ENCODE results near the gene DCAF7. TPM values are rescaled to one million over a fixed set of nuclear protein-coding genes. Genes with fewer than 3 reads are reported as not detected.

Gene DCAF7
- total RNA-seq, 2 donors from 2014 or later: 29.2 to 29.5 TPM

DNA sequence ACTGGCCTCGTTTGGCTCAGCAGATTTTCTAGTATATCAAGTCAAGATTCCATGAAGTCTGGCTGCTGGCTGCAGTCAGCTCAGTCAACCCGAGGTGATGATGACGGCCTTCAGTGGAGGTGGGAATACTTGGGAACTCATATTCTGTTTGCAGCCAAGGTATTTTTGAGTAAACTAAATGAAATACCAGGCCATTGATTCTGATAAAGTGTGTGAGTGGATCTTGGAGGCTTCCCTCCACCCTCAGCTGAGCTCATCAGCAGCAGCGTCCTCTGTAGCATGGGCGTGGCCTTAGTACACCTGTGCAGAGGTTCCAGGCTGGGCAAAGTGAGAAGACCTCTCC is 28.5 kb downstream of the DCAF7 start:
- no peaks in the 10 kb centered on the region for H3K4me1 ChIP-seq (ENCODE audit: control insufficient read depth in 1 of 2, low read depth in 2 of 2)
- H3K27ac ChIP-seq: no peak overlapping the region
- no peak for DNase-seq (ENCODE audit: low spot score)
- ATAC-seq (ENCODE audit: insufficient number of reproducible peaks, low FRiP score, low read depth): no peak
- peaks cover 31% of the 10 kb centered on the region for H3K36me3 ChIP-seq
- no peaks in the 10 kb centered on the region for H3K27me3 ChIP-seq (replicated peaks; ENCODE audit: insufficient read depth)
- H3K9me3 ChIP-seq: no peaks in the 10 kb centered on the region
- TF ChIP-seq, protein P1, sequence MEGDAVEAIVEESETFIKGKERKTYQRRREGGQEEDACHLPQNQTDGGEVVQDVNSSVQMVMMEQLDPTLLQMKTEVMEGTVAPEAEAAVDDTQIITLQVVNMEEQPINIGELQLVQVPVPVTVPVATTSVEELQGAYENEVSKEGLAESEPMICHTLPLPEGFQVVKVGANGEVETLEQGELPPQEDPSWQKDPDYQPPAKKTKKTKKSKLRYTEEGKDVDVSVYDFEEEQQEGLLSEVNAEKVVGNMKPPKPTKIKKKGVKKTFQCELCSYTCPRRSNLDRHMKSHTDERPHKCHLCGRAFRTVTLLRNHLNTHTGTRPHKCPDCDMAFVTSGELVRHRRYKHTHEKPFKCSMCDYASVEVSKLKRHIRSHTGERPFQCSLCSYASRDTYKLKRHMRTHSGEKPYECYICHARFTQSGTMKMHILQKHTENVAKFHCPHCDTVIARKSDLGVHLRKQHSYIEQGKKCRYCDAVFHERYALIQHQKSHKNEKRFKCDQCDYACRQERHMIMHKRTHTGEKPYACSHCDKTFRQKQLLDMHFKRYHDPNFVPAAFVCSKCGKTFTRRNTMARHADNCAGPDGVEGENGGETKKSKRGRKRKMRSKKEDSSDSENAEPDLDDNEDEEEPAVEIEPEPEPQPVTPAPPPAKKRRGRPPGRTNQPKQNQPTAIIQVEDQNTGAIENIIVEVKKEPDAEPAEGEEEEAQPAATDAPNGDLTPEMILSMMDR (IDR thresholded peaks at IDR 0.05): no peak
- H3K4me3 ChIP-seq: no peak overlapping the region

DNA sequence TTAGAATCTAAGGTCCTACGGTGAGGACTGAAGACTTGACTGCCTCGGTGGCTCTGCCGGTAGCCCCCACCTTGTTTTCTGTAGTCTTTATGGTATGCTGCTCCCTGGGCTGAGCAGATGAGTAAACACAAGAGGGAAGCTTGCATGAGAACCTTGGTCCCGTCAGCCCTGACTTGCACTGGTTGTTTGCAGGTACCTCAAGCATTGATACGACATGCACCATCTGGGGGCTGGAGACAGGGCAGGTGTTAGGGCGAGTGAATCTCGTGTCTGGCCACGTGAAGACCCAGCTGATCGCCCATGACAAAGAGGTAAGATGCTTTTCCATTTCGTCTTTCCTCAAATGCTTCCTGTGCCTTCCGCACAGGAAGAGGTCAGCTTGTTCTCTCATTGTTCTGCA is 29.4 kb downstream of the DCAF7 start:
- H3K27me3 ChIP-seq (replicated peaks; ENCODE audit: insufficient read depth): no peaks in the 10 kb centered on the region
- no peak for ATAC-seq (ENCODE audit: insufficient number of reproducible peaks, low FRiP score, low read depth)
- TF ChIP-seq, protein P1 (IDR thresholded peaks at IDR 0.05): no peak

DNA sequence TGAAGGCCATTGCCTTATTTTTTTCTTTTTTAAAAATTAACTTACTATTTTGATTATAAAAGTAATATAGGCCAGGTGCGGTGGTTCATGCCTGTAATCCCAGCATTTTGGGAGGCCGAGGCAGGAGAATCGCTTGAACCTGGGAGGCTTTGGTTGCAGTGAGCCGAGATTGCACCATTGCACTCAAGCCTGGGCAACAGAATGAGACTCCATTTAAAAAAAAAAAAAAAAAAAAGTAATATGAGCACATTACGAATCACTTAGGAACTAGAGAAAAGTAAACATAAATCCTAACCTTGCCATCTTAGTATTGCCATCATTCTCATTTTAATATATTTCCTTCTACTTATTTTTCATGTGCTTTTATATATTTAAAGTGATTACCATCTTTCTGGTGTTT is 37.5 kb downstream of the DCAF7 start:
- H3K27ac ChIP-seq: no peak overlapping the region
- no peak for ATAC-seq (ENCODE audit: insufficient number of reproducible peaks, low FRiP score, low read depth)
- H3K36me3 ChIP-seq: peaks cover 47% of the 10 kb centered on the region
- no peak overlapping the region for H3K4me3 ChIP-seq
- no peaks in the 10 kb centered on the region for H3K27me3 ChIP-seq (replicated peaks; ENCODE audit: insufficient read depth)
- TF ChIP-seq, protein P1 (IDR thresholded peaks at IDR 0.05): no peak
- no peak for DNase-seq (ENCODE audit: low spot score)
- H3K9me3 ChIP-seq: no peaks in the 10 kb centered on the region
- H3K4me1 ChIP-seq (ENCODE audit: control insufficient read depth in 1 of 2, low read depth in 2 of 2): no peaks in the 10 kb centered on the region

More for the DNA sequence above, 29.4 kb downstream of the DCAF7 start:
- no peak for DNase-seq (ENCODE audit: low spot score)
- Histone ChIP-seq H3K9me3 (no peaks in the 10 kb centered on the region), H3K36me3 (peaks cover 40% of the 10 kb centered on the region), H3K4me1 (ENCODE audit: control insufficient read depth in 1 of 2, low read depth in 2 of 2) (no peaks in the 10 kb centered on the region), H3K4me3 (no peak overlapping the region), H3K27ac (no peak overlapping the region)

DNA sequence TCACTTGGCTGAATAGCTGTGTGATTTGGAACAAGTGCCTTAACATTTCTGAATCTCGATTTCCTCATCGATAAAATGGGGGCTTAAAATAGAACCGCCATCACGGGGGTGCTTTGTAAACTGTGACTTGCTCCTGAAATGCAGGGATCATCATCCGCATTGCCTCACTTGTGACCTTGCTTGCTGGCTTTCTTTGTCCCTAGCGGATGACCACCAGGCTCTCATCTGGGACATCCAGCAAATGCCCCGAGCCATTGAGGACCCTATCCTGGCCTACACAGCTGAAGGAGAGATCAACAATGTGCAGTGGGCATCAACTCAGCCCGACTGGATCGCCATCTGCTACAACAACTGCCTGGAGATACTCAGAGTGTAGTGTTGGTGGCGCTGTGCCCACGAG is 38.5 kb downstream of the DCAF7 start:
- H3K27me3 ChIP-seq (replicated peaks; ENCODE audit: insufficient read depth): no peaks in the 10 kb centered on the region
- TF ChIP-seq, protein P1 (IDR thresholded peaks at IDR 0.05): no peak
- ATAC-seq (ENCODE audit: insufficient number of reproducible peaks, low FRiP score, low read depth) (no peak), DNase-seq (ENCODE audit: low spot score) (no peak)
- peaks cover 37% of the 10 kb centered on the region for H3K36me3 ChIP-seq
- H3K27ac ChIP-seq: no peak overlapping the region
- no peak overlapping the region for H3K4me3 ChIP-seq
- H3K9me3 ChIP-seq: no peaks in the 10 kb centered on the region
- no peaks in the 10 kb centered on the region for H3K4me1 ChIP-seq (ENCODE audit: control insufficient read depth in 1 of 2, low read depth in 2 of 2)

DNA sequence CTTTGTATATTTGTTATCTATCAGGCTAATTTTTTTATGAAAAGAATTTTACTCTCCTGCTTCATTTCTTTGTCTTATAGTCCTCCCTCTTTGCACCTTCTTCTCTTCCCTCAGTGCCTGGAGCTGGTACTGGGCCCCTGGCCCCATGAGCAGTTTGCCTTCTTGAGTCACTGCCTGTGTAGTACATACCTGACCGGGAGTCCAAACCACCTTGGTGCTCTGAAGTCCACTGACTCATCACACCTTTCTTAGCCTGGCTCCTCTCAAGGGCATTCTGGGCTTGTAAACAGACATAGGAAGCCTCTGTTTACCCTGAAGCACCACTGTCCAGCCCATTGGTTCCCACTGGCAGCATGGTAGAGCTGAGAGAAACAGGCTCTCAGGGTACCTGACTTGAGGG is 39.4 kb downstream of the DCAF7 start:
- Histone ChIP-seq H3K27ac (no peak overlapping the region), H3K27me3 (replicated peaks; ENCODE audit: insufficient read depth) (no peaks in the 10 kb centered on the region), H3K36me3 (peaks cover 29% of the 10 kb centered on the region)

More for the DNA sequence above, 39.4 kb downstream of the DCAF7 start:
- Histone ChIP-seq H3K4me3 (no peak overlapping the region), H3K9me3 (no peaks in the 10 kb centered on the region), H3K4me1 (ENCODE audit: control insufficient read depth in 1 of 2, low read depth in 2 of 2) (no peaks in the 10 kb centered on the region)
- TF ChIP-seq, protein P1 (IDR thresholded peaks at IDR 0.05): no peak
- no peak for ATAC-seq (ENCODE audit: insufficient number of reproducible peaks, low FRiP score, low read depth)
- DNase-seq (ENCODE audit: low spot score): no peak
